ENCODE measurements around the gene GPR157. TPM values are rescaled to one million over a fixed set of nuclear protein-coding genes. Genes with fewer than 3 reads are reported as not detected.
A peak's percentile ranks its signal among the peaks of the same experiment; 100 is the strongest.

The GPR157 gene, protein sequence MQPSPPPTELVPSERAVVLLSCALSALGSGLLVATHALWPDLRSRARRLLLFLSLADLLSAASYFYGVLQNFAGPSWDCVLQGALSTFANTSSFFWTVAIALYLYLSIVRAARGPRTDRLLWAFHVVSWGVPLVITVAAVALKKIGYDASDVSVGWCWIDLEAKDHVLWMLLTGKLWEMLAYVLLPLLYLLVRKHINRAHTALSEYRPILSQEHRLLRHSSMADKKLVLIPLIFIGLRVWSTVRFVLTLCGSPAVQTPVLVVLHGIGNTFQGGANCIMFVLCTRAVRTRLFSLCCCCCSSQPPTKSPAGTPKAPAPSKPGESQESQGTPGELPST
- total RNA-seq, result 10 to 100 TPM; 10.0 to 29.3 TPM
- 1 to 10 TPM; 3.7 to 4.6 TPM for polyA plus RNA-seq
- long read RNA-seq, donor 1, full-length matches to known transcripts, result 6 of 6 reads
- long read RNA-seq, donor 1, partial matches to known transcripts, result 0 of 6 reads
- long read RNA-seq, donor 1, other reads (novel, unspliced or antisense), result 0 of 6 reads
- long read RNA-seq, donor 2, result 0 reads
- long read RNA-seq, donor 3, full-length matches to known transcripts, result 1 of 1 reads
- long read RNA-seq, donor 3, partial matches to known transcripts, result 0 of 1 reads
- long read RNA-seq, donor 3, other reads (novel, unspliced or antisense), result 0 of 1 reads
- long read RNA-seq, donor 4, full-length matches to known transcripts, result 1 of 1 reads
- long read RNA-seq, donor 4, partial matches to known transcripts, result 0 of 1 reads
- long read RNA-seq, donor 4, other reads (novel, unspliced or antisense), result 0 of 1 reads
- long read RNA-seq, donor 5, full-length matches to known transcripts, result 5 of 5 reads
- long read RNA-seq, donor 5, partial matches to known transcripts, result 0 of 5 reads
- long read RNA-seq, donor 5, other reads (novel, unspliced or antisense), result 0 of 5 reads

DNA sequence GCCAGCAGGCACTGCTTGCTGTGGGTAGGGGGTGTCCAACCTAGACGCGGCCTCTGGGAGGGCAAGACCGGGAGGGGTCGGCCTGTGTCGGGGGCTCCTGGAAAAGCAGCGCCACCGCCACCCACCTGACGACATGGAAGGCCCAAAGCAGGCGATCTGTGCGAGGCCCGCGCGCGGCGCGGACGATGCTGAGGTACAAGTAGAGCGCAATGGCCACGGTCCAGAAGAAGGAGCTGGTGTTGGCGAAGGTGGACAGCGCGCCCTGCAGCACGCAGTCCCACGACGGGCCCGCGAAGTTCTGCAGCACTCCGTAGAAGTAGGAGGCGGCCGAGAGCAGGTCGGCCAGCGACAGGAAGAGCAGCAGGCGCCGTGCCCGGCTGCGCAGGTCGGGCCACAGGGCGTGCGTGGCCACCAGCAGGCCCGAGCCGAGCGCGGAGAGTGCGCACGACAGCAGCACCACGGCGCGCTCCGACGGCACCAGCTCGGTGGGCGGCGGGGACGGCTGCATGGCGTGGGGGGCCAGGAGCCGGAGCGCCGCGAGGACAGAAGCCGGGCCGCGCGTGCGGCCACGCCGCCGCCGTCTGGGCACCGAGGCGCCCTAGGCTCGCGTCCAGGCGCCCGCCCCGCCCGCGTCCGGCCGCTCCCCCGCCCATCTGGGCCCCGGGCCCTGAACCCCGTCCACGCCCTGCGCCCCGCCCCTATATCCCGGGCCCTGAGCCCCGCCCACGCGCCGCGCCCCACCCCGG, at the start of gene GPR157:
Gene GPR157 (minus strand): TSS at position 583 of the 746 bp plus-strand sequence. CDS start 75 bp downstream, at position 508.
- DNase-seq (peak; percentile 58 to 93 (median 88)), ATAC-seq (ENCODE audit: insufficient read depth, low FRiP score) (peak; percentile 95)
- Histone ChIP-seq H3K27ac (ENCODE audit: low read depth in 1 of 2, low read length in 1 of 2) (peak within 1 kb of the TSS; percentile 80 to 92), H3K4me3 (peak within 1 kb of the TSS; percentile 40), H3K27me3 (ENCODE audit: control insufficient read depth in 3 of 3, insufficient read depth in 3 of 3, low read length in 2 of 3) (no peaks in the 10 kb centered on the region), H3K36me3 (ENCODE audit: control insufficient read depth in 4 of 4, insufficient read depth in 4 of 4, low read length in 4 of 4) (no peaks in the 10 kb centered on the region), H3K9me3 (ENCODE audit: control insufficient read depth in 4 of 4, insufficient read depth in 3 of 4, low read length in 3 of 4) (no peaks in the 10 kb centered on the region), H3K9ac (ENCODE audit: insufficient read depth in 1 of 2, low read length in 2 of 2) (peak within 1 kb of the TSS; percentile 37 to 69), H3K4me1 (ENCODE audit: control insufficient read depth in 5 of 5, insufficient read depth in 5 of 5, low read length in 5 of 5) (peaks cover 0 to 13% (median 7%) of the 10 kb centered on the region in 5 donors)
- no peak for TF ChIP-seq CTCF (IDR thresholded peaks at IDR 0.05; ENCODE audit: control extremely low read depth, extremely low read depth)
- WGBS, 2 donors, result 1 to 2% methylated on average over 48 to 92 of the region's 92 CpGs

- WGBS, 2 donors, result 88 to 93% methylated on average over 10 of the region's 10 CpGs
Measured at GRCh38 chr1:9174762-9175161, 45.9 kb upstream of the GPR157 start.

DNA sequence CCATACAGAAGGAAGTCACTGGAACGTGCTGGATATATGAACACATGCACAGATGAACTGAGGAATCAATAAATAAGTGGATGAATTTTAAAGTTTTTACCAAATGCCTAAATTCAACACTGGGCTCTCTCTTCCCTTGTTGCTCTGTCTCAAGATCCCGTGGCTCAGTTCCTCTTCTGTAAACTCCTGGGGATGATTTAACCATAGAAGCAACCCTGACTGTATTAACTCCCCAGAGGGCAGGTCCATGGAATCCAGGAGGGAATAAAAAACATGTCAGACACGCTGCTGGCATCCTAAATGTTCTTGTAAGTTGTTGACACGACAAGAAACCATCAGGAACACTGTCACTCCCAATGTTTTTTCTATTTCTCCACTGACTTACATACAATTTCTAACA, 45.3 kb upstream of the GPR157 start:
- no peaks in the 10 kb centered on the region for H3K4me1 ChIP-seq (ENCODE audit: control insufficient read depth in 5 of 5, insufficient read depth in 5 of 5, low read length in 5 of 5)
- no peak for TF ChIP-seq CTCF (IDR thresholded peaks at IDR 0.05; ENCODE audit: control extremely low read depth, extremely low read depth)
- ATAC-seq (ENCODE audit: insufficient read depth, low FRiP score) (no peak), DNase-seq (no peak)
- no peaks in the 10 kb centered on the region for H3K27me3 ChIP-seq (ENCODE audit: control insufficient read depth in 3 of 3, insufficient read depth in 3 of 3, low read length in 2 of 3)
- peaks cover 0 to 4% (median 0%) of the 10 kb centered on the region in 4 donors for H3K9me3 ChIP-seq (ENCODE audit: control insufficient read depth in 4 of 4, insufficient read depth in 3 of 4, low read length in 3 of 4)
- H3K36me3 ChIP-seq (ENCODE audit: control insufficient read depth in 4 of 4, insufficient read depth in 4 of 4, low read length in 4 of 4), result peaks cover 0 to 21% (median 11%) of the 10 kb centered on the region in 4 donors
- no peak overlapping the region for H3K9ac ChIP-seq (ENCODE audit: insufficient read depth in 1 of 2, low read length in 2 of 2)
- no peak overlapping the region for H3K4me3 ChIP-seq
- 56 to 59% methylated on average over 4 of the region's 4 CpGs for WGBS, 2 donors
- H3K27ac ChIP-seq (ENCODE audit: low read depth in 1 of 2, low read length in 1 of 2), result peak overlapping the region in 1 of 2 donors; percentile 1

More at GRCh38 chr1:9174762-9175161, 45.9 kb upstream of the GPR157 start:
- Histone ChIP-seq H3K9ac (ENCODE audit: insufficient read depth in 1 of 2, low read length in 2 of 2) (no peak overlapping the region), H3K27me3 (ENCODE audit: control insufficient read depth in 3 of 3, insufficient read depth in 3 of 3, low read length in 2 of 3) (no peaks in the 10 kb centered on the region), H3K4me1 (ENCODE audit: control insufficient read depth in 5 of 5, insufficient read depth in 5 of 5, low read length in 5 of 5) (no peaks in the 10 kb centered on the region), H3K4me3 (no peak overlapping the region), H3K27ac (ENCODE audit: low read depth in 1 of 2, low read length in 1 of 2) (no peak overlapping the region), H3K9me3 (ENCODE audit: control insufficient read depth in 4 of 4, insufficient read depth in 3 of 4, low read length in 3 of 4) (peaks cover 0 to 4% (median 0%) of the 10 kb centered on the region in 4 donors), H3K36me3 (ENCODE audit: control insufficient read depth in 4 of 4, insufficient read depth in 4 of 4, low read length in 4 of 4) (peaks cover 0 to 22% (median 11%) of the 10 kb centered on the region in 4 donors)
- TF ChIP-seq CTCF (IDR thresholded peaks at IDR 0.05; ENCODE audit: control extremely low read depth, extremely low read depth), result no peak
- ATAC-seq (ENCODE audit: insufficient read depth, low FRiP score) (no peak), DNase-seq (no peak)
